H9 (cell line): Measurements from ENCODE around the gene GABRB3. TPM values are rescaled to one million over a fixed set of nuclear protein-coding genes. Genes with fewer than 3 reads are reported as not detected.

Experiments
- DNase-seq: peaks from one replicate; pipeline ENCODE4 v3.0.0-alpha.2; 2017
- H2AFZ ChIP-seq: one replicate; pipeline ENCODE4 v1.6.1; 2013; ENCODE audit warnings: mild to moderate bottlenecking, low read length, control low read depth, moderate library complexity
- H2AK5ac ChIP-seq: 2 replicates; pipeline ENCODE4 v1.6.1; 2013; ENCODE audit warnings: low read length, control low read depth, mixed read lengths; ENCODE audit not compliant: insufficient read length
- H2BK120ac ChIP-seq: one replicate; pipeline ENCODE4 v1.6.1; 2013; ENCODE audit warnings: low read depth, mild to moderate bottlenecking, low read length, control low read depth, inconsistent platforms; ENCODE audit not compliant: poor library complexity, severe bottlenecking
- H2BK12ac ChIP-seq: 2 replicates; pipeline ENCODE4 v1.6.1; 2013; ENCODE audit warnings: low read length, control low read depth, mixed read lengths, low read depth; ENCODE audit not compliant: insufficient read length
- H2BK15ac ChIP-seq: 2 replicates; pipeline ENCODE4 v1.6.1; 2013; ENCODE audit warnings: low read depth, low read length, control low read depth
- H2BK20ac ChIP-seq: one replicate; pipeline ENCODE4 v1.6.1; 2013; ENCODE audit warnings: low read depth, mild to moderate bottlenecking, low read length, control low read depth, inconsistent platforms; ENCODE audit not compliant: poor library complexity, severe bottlenecking
- H2BK5ac ChIP-seq: 2 replicates; pipeline ENCODE4 v1.6.1; 2013; ENCODE audit warnings: low read length, control low read depth, mixed read lengths; ENCODE audit not compliant: insufficient read length
- H3K14ac ChIP-seq: 2 replicates; pipeline ENCODE4 v1.6.1; 2013; ENCODE audit warnings: low read length, control low read depth; ENCODE audit not compliant: insufficient read depth
- H3K18ac ChIP-seq: 2 replicates; pipeline ENCODE4 v1.6.1; 2013; ENCODE audit warnings: low read depth, mild to moderate bottlenecking, mixed read lengths, low read length, control low read depth; ENCODE audit not compliant: insufficient read length
- H3K23ac ChIP-seq: 2 replicates; pipeline ENCODE4 v1.6.1; 2013; ENCODE audit warnings: low read length, control low read depth, mixed read lengths, low read depth; ENCODE audit not compliant: insufficient read length
- H3K23me2 ChIP-seq: 2 replicates; pipeline ENCODE4 v1.6.1; 2013; ENCODE audit warnings: low read depth, mild to moderate bottlenecking, mixed read lengths, low read length, control low read depth; ENCODE audit not compliant: insufficient read length, poor library complexity, severe bottlenecking
- H3K27ac ChIP-seq: 2 replicates; pipeline ENCODE4 v1.5.1; 2013; ENCODE audit warnings: low read length, control low read depth, mixed read lengths, low read depth; ENCODE audit not compliant: insufficient read length
- H3K27me3 ChIP-seq: 2 replicates; pipeline ENCODE4 v1.6.1; 2013; ENCODE audit warnings: low read length, control low read depth, inconsistent platforms; ENCODE audit not compliant: insufficient read depth
- H3K4ac ChIP-seq: 2 replicates; pipeline ENCODE4 v1.6.1; 2013; ENCODE audit warnings: low read depth, mild to moderate bottlenecking, control low read depth, inconsistent platforms, low read length, moderate library complexity
- H3K4me1 ChIP-seq: 2 replicates; pipeline ENCODE4 v1.6.1; 2013; ENCODE audit warnings: low read length, control low read depth, inconsistent platforms; ENCODE audit not compliant: insufficient read depth
- H3K4me2 ChIP-seq: 2 replicates; pipeline ENCODE4 v1.6.1; 2013; ENCODE audit warnings: low read length, control low read depth, mixed read lengths; ENCODE audit not compliant: insufficient read length, insufficient read depth
- H3K56ac ChIP-seq: 2 replicates; pipeline ENCODE4 v1.6.1; 2013; ENCODE audit warnings: low read depth, mild to moderate bottlenecking, mixed read lengths, low read length, control low read depth; ENCODE audit not compliant: insufficient read length
- H3K79me1 ChIP-seq: 2 replicates; pipeline ENCODE4 v1.6.1; 2013; ENCODE audit warnings: low read depth, mild to moderate bottlenecking, moderate library complexity, low read length, control low read depth, inconsistent platforms; ENCODE audit not compliant: insufficient read depth, poor library complexity, severe bottlenecking
- H3K79me2 ChIP-seq: 2 replicates; pipeline ENCODE4 v1.6.1; 2013; ENCODE audit warnings: low read length, control low read depth, inconsistent platforms; ENCODE audit not compliant: insufficient read depth
- H3K9ac ChIP-seq: 2 replicates; pipeline ENCODE4 v1.6.1; 2013; ENCODE audit warnings: low read length, control low read depth, mixed read lengths; ENCODE audit not compliant: insufficient read length; ENCODE audit errors: extremely low read depth
- H3K9me3 ChIP-seq: one replicate; pipeline ENCODE4 v1.6.1; 2013; ENCODE audit warnings: low read depth, low read length, inconsistent platforms; ENCODE audit not compliant: control insufficient read depth
- H3T11ph ChIP-seq: one replicate; pipeline ENCODE4 v1.6.1; 2013; ENCODE audit warnings: mild to moderate bottlenecking, low read length, control low read depth, inconsistent platforms
- H4K20me1 ChIP-seq: one replicate; pipeline ENCODE4 v1.6.1; 2013; ENCODE audit not compliant: control insufficient read depth, insufficient read length, insufficient read depth
- H4K5ac ChIP-seq: 2 replicates; pipeline ENCODE4 v1.6.1; 2013; ENCODE audit warnings: low read depth, mild to moderate bottlenecking, mixed read lengths, low read length, control low read depth; ENCODE audit not compliant: insufficient read length
- H4K8ac ChIP-seq: replicated peaks from 2 replicates; pipeline ENCODE4 v1.6.1; 2013; ENCODE audit warnings: low read length, control low read depth, mixed read lengths, low read depth; ENCODE audit not compliant: insufficient read length
- H4K91ac ChIP-seq: 2 replicates; pipeline ENCODE4 v1.6.1; 2013; ENCODE audit warnings: low read depth, mild to moderate bottlenecking, moderate library complexity, mixed read lengths, low read length, control low read depth; ENCODE audit not compliant: insufficient read length
- H3K27ac Mint-ChIP-seq, 3 experiments: 2 replicates in 2 of 3; 3 replicates in 1 of 3; pipeline ENCODE4 v1.8.0; 2020 to 2021; ENCODE audit warnings: mixed read lengths in 3 of 3, mild to moderate bottlenecking in 1 of 3, moderate library complexity in 1 of 3
- H3K27me3 Mint-ChIP-seq: 2 replicates; pipeline ENCODE4 v1.8.0; 2021; ENCODE audit warnings: low read depth, mild to moderate bottlenecking, moderate library complexity, mixed read lengths
- H3K36me3 Mint-ChIP-seq, 3 experiments: 2 replicates in 2 of 3; 3 replicates in 1 of 3; pipeline ENCODE4 v1.8.0; 2020 to 2021; ENCODE audit warnings: low read depth in 3 of 3, mixed read lengths in 3 of 3; ENCODE audit not compliant: insufficient read depth in 1 of 3
- H3K4me1 Mint-ChIP-seq, 2 experiments: 2 replicates each; pipeline ENCODE4 v1.8.0; 2020; ENCODE audit warnings: mixed read lengths in 2 of 2
- H3K4me3 Mint-ChIP-seq, 2 experiments: 2 replicates in 1 of 2; 3 replicates in 1 of 2; pipeline ENCODE4 v1.8.0; 2020 to 2021; ENCODE audit warnings: mild to moderate bottlenecking in 2 of 2, mixed read lengths in 2 of 2, moderate library complexity in 1 of 2
- H3K9me3 Mint-ChIP-seq, 2 experiments: 2 replicates in 1 of 2; 3 replicates in 1 of 2; pipeline ENCODE4 v1.8.0; 2020; ENCODE audit warnings: mild to moderate bottlenecking in 2 of 2, mixed read lengths in 2 of 2, moderate library complexity in 1 of 2
- WGBS: extraction: QIAGEN DNeasy Blood & Tissue Kit; methylation state at CpG from one replicate; pipeline ENCODE4 v1.1.7; 2013; ENCODE audit warnings: missing lambda C conversion rate, low lambda C conversion rate, mixed read lengths; ENCODE audit not compliant: insufficient read length; ENCODE audit errors: extremely low coverage; 5-methylcytosine and 5-hydroxymethylcytosine counted together
- total RNA-seq: library from RNA; stranded (reverse); gene quantifications from 2 replicates; pipeline ENCODE4 v1.2.1, GENCODE V29; 2021
- TF ChIP-seq, protein P1 (sequence below): fragments of 200-600 bp; sonication (generic); conservative IDR thresholded peaks from 3 replicates; pipeline ENCODE4 v1.8.0; 2021; ENCODE audit warnings: antibody characterized with exemption, mild to moderate bottlenecking

The GABRB3 gene
- total RNA-seq, 1 experiment from 2014 or later = 98.2 TPM

DNA sequence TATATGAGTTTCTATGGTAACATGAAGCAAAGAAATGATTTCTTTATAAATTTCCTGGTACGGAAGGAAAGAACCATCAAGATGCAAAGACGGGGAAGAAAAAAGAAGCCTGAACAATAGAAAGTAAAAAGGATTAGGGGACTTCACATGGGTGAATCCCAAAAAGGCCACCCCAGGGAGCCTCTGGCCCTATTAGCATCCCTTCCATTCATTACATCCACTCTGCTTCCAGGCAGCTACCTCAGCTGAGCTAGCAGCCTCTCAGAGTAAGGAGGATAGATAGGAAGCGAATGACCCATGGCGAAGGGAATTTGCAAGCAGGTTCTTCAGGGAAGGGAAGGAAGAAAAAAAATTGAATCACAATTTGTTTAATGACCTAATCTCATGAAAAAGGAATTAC lies 81.6 kb downstream of the GABRB3 start:
- TF ChIP-seq, protein P1, sequence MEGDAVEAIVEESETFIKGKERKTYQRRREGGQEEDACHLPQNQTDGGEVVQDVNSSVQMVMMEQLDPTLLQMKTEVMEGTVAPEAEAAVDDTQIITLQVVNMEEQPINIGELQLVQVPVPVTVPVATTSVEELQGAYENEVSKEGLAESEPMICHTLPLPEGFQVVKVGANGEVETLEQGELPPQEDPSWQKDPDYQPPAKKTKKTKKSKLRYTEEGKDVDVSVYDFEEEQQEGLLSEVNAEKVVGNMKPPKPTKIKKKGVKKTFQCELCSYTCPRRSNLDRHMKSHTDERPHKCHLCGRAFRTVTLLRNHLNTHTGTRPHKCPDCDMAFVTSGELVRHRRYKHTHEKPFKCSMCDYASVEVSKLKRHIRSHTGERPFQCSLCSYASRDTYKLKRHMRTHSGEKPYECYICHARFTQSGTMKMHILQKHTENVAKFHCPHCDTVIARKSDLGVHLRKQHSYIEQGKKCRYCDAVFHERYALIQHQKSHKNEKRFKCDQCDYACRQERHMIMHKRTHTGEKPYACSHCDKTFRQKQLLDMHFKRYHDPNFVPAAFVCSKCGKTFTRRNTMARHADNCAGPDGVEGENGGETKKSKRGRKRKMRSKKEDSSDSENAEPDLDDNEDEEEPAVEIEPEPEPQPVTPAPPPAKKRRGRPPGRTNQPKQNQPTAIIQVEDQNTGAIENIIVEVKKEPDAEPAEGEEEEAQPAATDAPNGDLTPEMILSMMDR = no peak
- peak; percentile 78 for DNase-seq
- H3K4me1 ChIP-seq = peaks cover 11% of the 10 kb centered on the region; the same call in 1 of the 2 replicates

More for the DNA sequence above, 81.6 kb downstream of the GABRB3 start:
- peaks cover 16 to 17% of the 10 kb centered on the region in 2 experiments for H3K9me3 Mint-ChIP-seq
- Histone ChIP-seq H2BK120ac (no peak overlapping the region), H3K27ac (no peak overlapping the region), H4K8ac (no peak overlapping the region), H2BK5ac (no peak overlapping the region), H2AFZ (no peak overlapping the region), H3T11ph (no peak overlapping the region), H4K91ac (no peak overlapping the region), H3K27me3 (no peaks in the 10 kb centered on the region), H2BK12ac (no peak overlapping the region), H3K14ac (no peak overlapping the region), H2BK20ac (no peak overlapping the region), H3K4me2 (no peak overlapping the region), H4K20me1 (no peaks in the 10 kb centered on the region), H3K18ac (no peak overlapping the region), H3K23me2 (no peaks in the 10 kb centered on the region), H2AK5ac (no peak overlapping the region), H3K79me1 (peaks cover 3% of the 10 kb centered on the region), H3K79me2 (peaks cover 11% of the 10 kb centered on the region; the same call in 1 of the 2 replicates), H2BK15ac (no peak overlapping the region), H3K9me3 (no peaks in the 10 kb centered on the region), H3K9ac (no peak overlapping the region), H3K56ac (no peak overlapping the region), H4K5ac (no peak overlapping the region), H3K23ac (no peak overlapping the region), H3K4ac (no peak overlapping the region)
- no peaks in the 10 kb centered on the region for H3K27me3 Mint-ChIP-seq
- peaks cover 17 to 25% (median 19%) of the 10 kb centered on the region in 3 experiments for H3K36me3 Mint-ChIP-seq
- peaks cover 44 to 52% of the 10 kb centered on the region in 2 experiments for H3K4me1 Mint-ChIP-seq
- no CpG with 5 or more reads among the region's 4 CpGs for WGBS
- peak overlapping the region; percentile 84 to 94 (median 90) for H3K27ac Mint-ChIP-seq
- H3K4me3 Mint-ChIP-seq = peak overlapping the region; percentile 21 to 33; a peak in 3 of 5 replicates
